ENCODE results near the gene CALB2.
"Not testable (repeated sequence)": the region's sequence is repeated elsewhere in the genome, so short reads cannot be mapped to it uniquely, and the experiment has no call there.

The CALB2 gene

GRCh38 chr16:71353736-71354135 is 4.8 kb upstream of the CALB2 start:
- DNase-seq = no peak

- DNase-seq = no peak
Measured at GRCh38 chr16:71354156-71354555, 4.4 kb upstream of the CALB2 start.

- no peak for DNase-seq
Measured at GRCh38 chr16:71356051-71356740, 2.3 kb upstream of the CALB2 start.

GRCh38 chr16:71356936-71357335 is 1.6 kb upstream of the CALB2 start:
- DNase-seq = not testable (repeated sequence)

- no peak for DNase-seq
Measured at GRCh38 chr16:71357681-71358080, 842 bp upstream of the CALB2 start.

GRCh38 chr16:71359431-71359830 is 908 bp downstream of the CALB2 start:
- no peak for DNase-seq

- no peak for DNase-seq
Measured at GRCh38 chr16:71360378-71360777, 1.9 kb downstream of the CALB2 start.

- no peak for DNase-seq
Measured at GRCh38 chr16:71364133-71364681, 5.7 kb downstream of the CALB2 start.

- no peak for DNase-seq
Measured at GRCh38 chr16:71365021-71365420, 6.5 kb downstream of the CALB2 start.

- peak; percentile 61 to 69 for DNase-seq
Measured at GRCh38 chr16:71367241-71367976, 8.9 kb downstream of the CALB2 start.

GRCh38 chr16:71368958-71369357 is 10.4 kb downstream of the CALB2 start:
- DNase-seq = no peak

GRCh38 chr16:71369494-71369893 is 11.0 kb downstream of the CALB2 start:
- DNase-seq = no peak

- DNase-seq = no peak
Measured at GRCh38 chr16:71371237-71371636, 12.7 kb downstream of the CALB2 start.

GRCh38 chr16:71373073-71373472 is 14.6 kb downstream of the CALB2 start:
- DNase-seq = no peak

- DNase-seq = no peak
Measured at GRCh38 chr16:71376465-71377157, 18.1 kb downstream of the CALB2 start.

- DNase-seq = no peak
Measured at GRCh38 chr16:71379711-71380110, 21.2 kb downstream of the CALB2 start.

- no peak for DNase-seq
Measured at GRCh38 chr16:71380831-71381230, 22.3 kb downstream of the CALB2 start.

- DNase-seq = peak; percentile 29 to 32
Measured at GRCh38 chr16:71383054-71383773, 24.7 kb downstream of the CALB2 start.

GRCh38 chr16:71384073-71384724 is 25.7 kb downstream of the CALB2 start:
- DNase-seq = no peak

GRCh38 chr16:71387045-71387871 is 28.7 kb downstream of the CALB2 start:
- DNase-seq = no peak

GRCh38 chr16:71389330-71389729 is 30.8 kb downstream of the CALB2 start:
- no peak for DNase-seq

Measured in activated T-cell treated with anti-CD3 and anti-CD28 coated beads, Interleukin-2, amount 50 U/mL, for 48 hours (primary cell).